H1 (cell line): ENCODE results near the gene FRMD3.

ENCODE experiments used
- ASH2L ChIP-seq: fragments of 200-600, 300-600 bp; sonication (generic); IDR thresholded peaks from one replicate; pipeline ENCODE4 v1.7.1; 2017; ENCODE audit warnings: low read length
- ATF2 ChIP-seq: IDR thresholded peaks from 2 replicates; pipeline ENCODE4 v1.6.1; 2012; ENCODE audit warnings: low read length, inconsistent platforms
- CREB1 ChIP-seq: IDR thresholded peaks from 2 replicates; pipeline ENCODE4 v1.6.1; 2012; ENCODE audit warnings: inconsistent platforms
- CTCF ChIP-seq, 3 experiments: IDR thresholded peaks; 1 replicate in 2 of 3; 2 replicates in 1 of 3; pipeline versions ENCODE4 v1.5.1 to v1.6.1; 2011; ENCODE audit warnings: low read length in 3 of 3, mild to moderate bottlenecking in 3 of 3, inconsistent platforms in 2 of 3, low read depth in 1 of 3, moderate library complexity in 1 of 3; ENCODE audit not compliant: insufficient read depth in 1 of 3; ENCODE audit errors: control extremely low read depth in 1 of 3
- EP300 ChIP-seq, 2 experiments: IDR thresholded peaks; 1 replicate in 1 of 2; 2 replicates in 1 of 2; pipeline ENCODE4 v1.6.1; 2011 to 2012; ENCODE audit warnings: low read depth in 2 of 2, low read length in 2 of 2, mild to moderate bottlenecking in 2 of 2, borderline replicate concordance in 1 of 2, inconsistent platforms in 1 of 2, moderate library complexity in 1 of 2
- HDAC6 ChIP-seq: IDR thresholded peaks from one replicate; pipeline ENCODE4 v1.7.1; 2012; ENCODE audit warnings: low read depth, mild to moderate bottlenecking, inconsistent platforms, low read length, moderate library complexity
- JUND ChIP-seq: IDR thresholded peaks from 2 replicates; pipeline ENCODE4 v1.6.1; 2011; ENCODE audit warnings: mild to moderate bottlenecking, improper control_type of control experiment, low read length
- TAF1 ChIP-seq: IDR thresholded peaks from 2 replicates; pipeline ENCODE4 v1.6.1; 2011; ENCODE audit warnings: mild to moderate bottlenecking, low read depth, low read length
- TEAD4 ChIP-seq: IDR thresholded peaks from 2 replicates; pipeline ENCODE4 v1.6.1; 2012; ENCODE audit warnings: low read depth, low read length, inconsistent platforms, mixed read lengths

- TF ChIP-seq CTCF (IDR thresholded peaks at IDR 0.05; ENCODE audit: control extremely low read depth in 1 of 3, insufficient read depth in 1 of 3, low read depth in 1 of 3, low read length in 3 of 3) (no peak), HDAC6 (no peak), TAF1 (no peak), CREB1 (no peak), TEAD4 (no peak), ASH2L (no peak), ATF2 (no peak), EP300 (IDR thresholded peaks at IDR 0.05; ENCODE audit: borderline replicate concordance in 1 of 2, low read depth in 2 of 2, low read length in 2 of 2) (no peak), JUND (no peak)
Observed at GRCh38 chr9:83245979-83246659, 292.1 kb downstream of the FRMD3 start.
